HG03439 (cell line): ENCODE measurements around the gene E2F8.

Source experiments
- ATAC-seq: cut with Tn5 transposase; IDR thresholded peaks from one replicate; pipeline ENCODE4 v1.9.1; 2021; ENCODE audit warnings: mild to moderate bottlenecking, moderate library complexity; ENCODE audit not compliant: unreplicated experiment

E2F8 gene

GRCh38 chr11:19252394-19253152 is 11.8 kb upstream of the E2F8 start:
- no peak for ATAC-seq

- ATAC-seq = no peak
These were observed 10.8 kb upstream of the E2F8 start for GRCh38 chr11:19251577-19251976.

- no peak for ATAC-seq
These were observed 6.1 kb upstream of the E2F8 start for GRCh38 chr11:19246816-19247215.

GRCh38 chr11:19245351-19245750 is 4.6 kb upstream of the E2F8 start:
- ATAC-seq = no peak

- ATAC-seq = no peak
These were observed 3.9 kb upstream of the E2F8 start for GRCh38 chr11:19244621-19245020.

- no peak for ATAC-seq
These were observed 3.3 kb upstream of the E2F8 start for GRCh38 chr11:19244084-19244483.

- ATAC-seq = no peak
These were observed 2.9 kb upstream of the E2F8 start for GRCh38 chr11:19243613-19244012.

- no peak for ATAC-seq
These were observed 2.4 kb upstream of the E2F8 start for GRCh38 chr11:19243143-19243542.

- ATAC-seq = no peak
These were observed 1.6 kb upstream of the E2F8 start for GRCh38 chr11:19242179-19242932.

GRCh38 chr11:19241260-19242178 is 774 bp upstream of the E2F8 start:
- ATAC-seq = peak; percentile 39

GRCh38 chr11:19239039-19239438 is 1.7 kb downstream of the E2F8 start:
- ATAC-seq = no peak

- ATAC-seq = no peak
These were observed 2.9 kb downstream of the E2F8 start for GRCh38 chr11:19237813-19238212.

GRCh38 chr11:19237381-19237780 is 3.4 kb downstream of the E2F8 start:
- no peak for ATAC-seq

GRCh38 chr11:19234231-19234817 is 6.4 kb downstream of the E2F8 start:
- ATAC-seq = no peak

- ATAC-seq = no peak
These were observed 7.7 kb downstream of the E2F8 start for GRCh38 chr11:19232910-19233503.

- no peak for ATAC-seq
These were observed 11.1 kb downstream of the E2F8 start for GRCh38 chr11:19229671-19230070.

GRCh38 chr11:19228968-19229367 is 11.8 kb downstream of the E2F8 start:
- ATAC-seq = no peak

- ATAC-seq = no peak
These were observed 14.2 kb downstream of the E2F8 start for GRCh38 chr11:19226378-19227195.

GRCh38 chr11:19225581-19225980 is 15.2 kb downstream of the E2F8 start:
- ATAC-seq = no peak

- no peak for ATAC-seq
These were observed 15.6 kb downstream of the E2F8 start for GRCh38 chr11:19225123-19225522.
